GM19452 (cell line): ENCODE measurements around the gene CHIT1.

Experiments
- ATAC-seq: cut with Tn5 transposase; IDR thresholded peaks from one replicate; pipeline ENCODE4 v1.9.1; 2021; ENCODE audit not compliant: unreplicated experiment

Gene CHIT1

DNA sequence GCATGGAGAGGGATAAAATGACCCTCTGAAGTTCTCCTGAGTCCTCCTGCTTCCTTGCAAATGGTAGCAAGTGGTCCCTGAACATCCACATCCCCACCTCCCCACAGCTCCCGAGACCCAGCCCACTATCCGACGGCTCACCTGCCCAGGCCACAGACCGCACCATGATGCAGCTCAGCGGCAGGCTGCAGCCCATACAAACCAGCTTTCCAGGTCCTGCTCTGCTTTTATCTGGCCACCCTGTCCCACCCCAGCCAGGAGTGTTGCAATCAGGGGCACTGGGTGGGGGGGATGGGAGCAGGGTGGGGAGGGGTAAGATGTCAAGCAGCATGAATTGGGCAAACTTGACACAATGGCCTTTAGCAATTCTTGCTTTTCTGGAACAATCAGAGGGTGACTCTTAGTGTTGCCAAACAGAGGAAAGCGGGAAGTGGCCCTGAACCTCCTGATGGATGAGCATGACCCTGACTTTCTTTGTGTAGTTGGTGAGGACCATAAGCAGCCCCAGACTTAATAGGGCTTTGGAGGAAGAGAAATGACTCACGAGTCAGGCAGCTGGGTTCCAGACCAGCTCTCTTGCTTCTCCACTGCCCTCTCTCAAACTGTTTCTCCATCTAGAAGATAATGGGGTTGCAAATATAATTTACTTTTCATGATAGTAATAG is at the start of gene CHIT1:
TSS of gene CHIT1 (minus strand) at position 203 of the 665 bp plus-strand sequence. CDS start at position 166, 37 bp downstream.
- ATAC-seq, result no peak

DNA sequence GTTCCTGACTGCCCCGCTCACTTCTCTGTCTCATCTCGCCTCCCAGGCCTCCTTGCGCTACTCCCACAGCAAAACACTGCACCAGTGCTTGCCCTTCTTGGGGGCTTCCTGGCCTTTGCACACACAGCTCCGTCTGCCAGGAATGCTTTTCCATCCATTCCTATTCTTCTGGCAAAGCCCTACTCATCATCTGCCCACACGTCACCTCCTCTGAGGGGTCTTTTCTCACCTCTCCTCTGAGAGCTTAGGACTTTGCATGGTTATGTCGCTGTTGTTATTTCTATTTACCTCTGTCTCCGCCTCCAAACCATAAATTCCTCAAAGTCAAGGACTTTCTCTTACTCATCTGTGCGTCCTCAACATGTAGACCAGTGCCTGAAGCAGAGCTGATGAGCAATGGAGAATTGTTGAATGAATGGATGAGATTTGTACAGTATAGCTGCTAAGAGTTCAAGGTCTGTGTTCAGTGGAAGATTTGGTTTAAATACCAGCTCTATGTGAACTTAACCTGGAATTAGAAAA is 49.5 kb upstream of the CHIT1 start:
- no peak for ATAC-seq

DNA sequence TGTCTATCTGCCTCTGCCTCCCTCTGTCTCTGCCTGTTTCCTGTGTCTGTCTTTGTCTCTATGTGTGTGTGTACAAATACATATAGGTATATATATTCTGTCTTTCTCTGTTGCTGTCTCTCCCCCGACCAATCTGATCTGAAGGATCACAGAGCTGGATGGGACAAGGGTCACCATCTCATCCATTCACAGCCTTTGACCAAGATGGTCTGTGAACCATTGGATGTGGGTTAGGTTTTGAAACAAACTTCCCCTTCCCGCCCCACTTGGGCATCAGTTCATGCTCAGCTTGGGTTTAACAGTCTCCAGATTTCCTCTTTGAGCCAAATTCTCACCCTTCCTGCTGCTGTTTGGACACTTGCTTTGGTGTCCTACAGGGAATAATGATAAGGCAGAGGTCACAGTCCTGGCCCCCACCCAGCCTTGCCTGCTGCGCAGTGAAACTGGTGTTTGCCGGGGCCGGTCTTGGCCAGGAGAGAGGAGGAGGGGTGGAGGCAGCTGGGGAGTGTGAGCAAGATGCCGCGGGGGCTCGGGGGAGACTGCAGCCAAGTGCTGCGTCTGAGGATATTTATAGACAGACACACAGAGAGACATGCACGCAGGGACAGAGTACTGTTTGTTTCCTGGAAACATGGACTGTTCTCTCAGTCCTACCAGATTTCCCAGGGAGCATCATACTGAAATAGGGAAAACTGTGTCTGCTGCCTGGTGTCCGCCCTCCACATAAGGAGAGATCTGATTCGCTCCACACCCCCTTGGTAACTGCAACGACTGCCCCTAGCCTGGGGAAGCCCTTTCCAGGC is 48.8 kb upstream of the CHIT1 start:
- no peak for ATAC-seq

DNA sequence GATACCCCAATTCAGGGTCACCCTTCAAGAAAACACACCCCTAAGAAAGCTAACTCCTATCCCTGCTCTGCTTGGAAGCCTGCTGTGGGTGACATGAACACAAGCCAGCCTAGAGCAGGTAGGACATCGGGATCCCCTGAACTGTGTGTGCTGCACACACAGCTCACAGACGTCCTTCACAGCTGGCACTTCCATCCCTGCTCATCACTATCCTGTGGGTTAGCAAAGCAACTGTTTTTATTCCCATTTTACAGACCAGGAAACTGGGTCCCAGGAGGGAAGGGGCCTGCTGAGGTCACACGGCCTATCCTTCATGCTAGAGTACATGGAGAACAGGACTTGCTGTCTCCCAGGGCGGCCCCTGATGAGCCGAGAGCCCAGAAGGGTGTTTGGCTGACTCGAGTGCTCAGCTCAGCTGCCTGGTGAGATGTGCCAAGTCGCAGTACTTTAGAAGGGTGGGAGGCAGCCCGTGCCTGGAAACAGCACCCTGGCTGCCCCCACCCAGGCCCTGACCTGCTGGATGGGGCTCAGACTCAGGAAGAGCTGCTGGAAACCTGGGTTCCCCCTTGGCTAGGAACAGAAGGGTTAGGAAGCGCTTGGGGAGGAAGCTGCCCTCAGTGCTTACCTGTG is 47.6 kb upstream of the CHIT1 start:
- ATAC-seq, result no peak

DNA sequence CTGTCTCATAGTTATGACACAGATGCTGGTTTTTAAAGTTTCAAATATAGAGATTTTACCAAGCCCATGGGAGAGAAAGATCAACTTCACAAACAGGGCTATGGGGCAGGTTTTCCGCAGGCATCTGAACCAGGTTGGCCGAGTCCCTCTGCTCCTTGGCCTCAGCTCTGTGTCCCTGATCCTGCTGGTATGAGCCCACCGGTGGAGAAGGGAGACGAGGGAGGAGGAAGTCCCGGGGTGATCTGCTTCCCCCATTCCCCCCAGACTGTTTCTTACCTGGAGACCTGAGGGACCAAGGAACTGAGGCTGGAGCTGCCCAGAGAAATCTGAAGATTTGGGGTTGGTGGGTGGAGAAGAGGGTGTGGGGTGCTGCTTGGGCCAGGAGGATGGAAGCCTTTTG is 46.9 kb upstream of the CHIT1 start:
- ATAC-seq, result no peak

DNA sequence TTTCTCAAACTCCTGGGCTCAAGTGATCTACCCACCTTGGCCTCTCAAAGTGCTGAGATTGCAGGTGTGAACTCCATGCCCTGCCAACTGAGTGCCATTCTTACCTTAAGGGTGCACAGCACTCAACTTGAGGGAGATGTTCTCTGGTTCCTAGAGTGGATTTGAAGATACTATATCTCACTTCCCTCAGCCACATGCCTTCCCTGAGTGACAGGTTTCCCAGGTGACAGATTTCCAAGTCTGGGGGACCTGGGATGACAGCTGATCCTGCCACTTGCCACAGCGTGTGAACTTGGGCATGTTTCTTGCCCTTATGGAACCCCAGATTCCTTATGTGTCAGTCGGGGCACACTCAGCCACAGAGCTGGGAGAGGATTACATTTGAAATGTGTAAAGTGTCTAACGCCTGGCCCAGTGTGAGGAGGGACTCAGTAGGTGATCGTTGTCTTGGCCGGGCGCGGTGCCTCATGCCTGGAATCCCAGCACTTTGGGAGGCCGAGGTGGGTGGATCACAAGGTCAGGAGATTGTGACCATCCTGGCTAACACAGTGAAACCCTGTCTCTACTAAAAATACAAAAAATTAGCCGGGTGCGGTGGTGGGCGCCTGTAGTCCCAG is 46.3 kb upstream of the CHIT1 start:
- no peak for ATAC-seq

DNA sequence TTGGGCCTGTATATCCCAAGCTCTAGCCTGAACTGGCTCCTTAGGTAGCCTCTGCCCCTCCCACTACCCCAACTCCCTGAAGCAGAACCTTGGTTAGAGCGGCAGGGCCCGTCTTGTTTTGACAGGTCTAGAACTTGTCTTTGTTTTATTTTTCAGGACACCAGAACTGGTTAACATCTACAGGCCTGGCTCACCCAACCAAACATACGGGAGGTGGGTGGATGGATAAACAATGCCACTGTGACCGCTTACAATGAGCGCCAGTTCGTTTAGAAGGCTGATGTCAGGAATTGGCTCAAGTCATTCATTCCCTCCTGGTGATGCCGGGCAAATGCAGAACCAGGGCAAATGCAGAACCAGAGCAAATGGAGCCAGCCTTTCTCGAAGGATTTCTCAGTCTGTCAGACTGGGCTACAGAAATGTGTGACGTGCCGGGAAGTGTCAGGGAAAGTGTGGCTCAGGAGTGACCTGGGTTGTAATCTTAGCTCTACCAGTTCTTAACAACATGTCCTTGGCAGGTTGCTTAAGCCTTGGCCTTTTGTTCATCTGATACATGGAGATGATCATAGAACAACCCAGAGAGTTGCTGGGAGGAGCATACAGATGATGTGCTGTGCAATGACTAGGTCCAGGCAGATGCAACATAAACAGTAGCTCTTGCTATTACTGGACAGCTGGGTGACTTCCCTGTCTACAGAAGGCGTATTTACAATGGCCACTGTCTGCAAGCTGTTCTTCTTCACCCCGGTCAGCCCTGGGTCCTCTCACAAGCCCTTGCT is 45.3 kb upstream of the CHIT1 start:
- no peak for ATAC-seq

DNA sequence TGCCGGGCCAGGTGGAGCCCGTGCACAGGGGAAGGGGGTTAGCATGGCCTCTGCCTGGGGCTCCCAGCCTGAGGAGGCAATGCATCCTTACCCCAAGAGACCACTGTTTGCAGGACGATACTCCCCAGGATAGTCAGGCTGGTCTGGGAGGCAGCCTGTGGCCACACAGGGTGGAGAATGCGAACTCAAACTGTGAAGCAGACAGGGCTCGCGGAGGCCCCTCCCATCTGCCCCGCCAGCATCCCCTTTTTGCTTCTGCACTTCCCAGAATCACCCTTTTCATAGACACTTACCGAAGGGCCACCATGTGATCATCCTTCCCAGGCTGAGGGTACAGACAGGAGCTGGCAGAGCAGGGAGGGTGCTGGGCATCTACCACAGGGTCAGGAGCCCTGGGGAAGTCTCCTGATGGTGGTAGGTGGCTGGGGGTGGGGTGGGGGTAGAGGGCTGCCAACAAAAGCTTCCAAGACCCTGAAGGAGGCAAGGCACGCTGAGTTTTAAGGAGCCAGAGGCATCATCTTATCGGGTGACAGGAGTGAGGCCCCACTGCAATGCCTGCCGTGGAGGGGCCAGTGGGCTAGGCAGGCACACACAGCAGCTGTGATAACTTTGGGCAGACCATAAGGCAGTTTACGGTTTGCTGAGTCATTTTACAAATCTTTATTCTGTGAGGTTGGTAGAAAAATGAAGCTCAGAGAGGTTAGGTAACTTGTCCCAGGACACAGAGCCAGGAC is 44.6 kb upstream of the CHIT1 start:
- ATAC-seq, result peak; percentile 8

DNA sequence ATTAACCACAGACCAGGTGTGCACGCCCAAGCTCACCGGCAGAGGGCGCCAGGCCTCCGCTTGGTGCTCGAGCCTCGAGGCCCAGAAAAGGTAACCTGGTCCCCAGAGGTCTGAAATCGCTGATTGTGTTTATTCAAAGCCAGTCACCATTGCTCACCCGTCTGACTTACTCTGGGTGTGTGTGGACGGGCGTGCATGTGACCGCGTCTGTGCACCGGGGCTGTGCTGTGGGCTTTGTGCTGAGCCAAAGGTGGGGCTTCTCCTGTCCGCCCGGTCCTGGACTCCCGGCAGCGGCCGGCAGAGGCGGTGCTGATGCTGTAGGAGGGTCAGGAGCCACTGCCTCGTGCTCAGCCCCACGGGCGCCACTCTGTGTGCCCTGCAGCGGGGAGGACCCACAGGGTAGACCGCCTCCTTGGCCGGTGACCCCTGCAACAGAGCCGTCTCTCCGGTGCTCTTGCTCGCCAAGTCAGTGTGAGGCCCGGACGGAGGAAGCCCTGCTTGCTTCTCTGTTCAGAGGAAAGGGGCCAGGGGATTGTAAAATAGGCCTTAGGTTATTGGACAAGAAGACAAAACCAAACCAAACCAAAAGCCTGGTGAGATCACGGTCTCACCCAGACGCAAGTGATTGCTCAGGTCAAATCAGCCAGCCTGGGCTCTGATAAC is 43.9 kb upstream of the CHIT1 start:
- ATAC-seq, result peak; percentile 64

DNA sequence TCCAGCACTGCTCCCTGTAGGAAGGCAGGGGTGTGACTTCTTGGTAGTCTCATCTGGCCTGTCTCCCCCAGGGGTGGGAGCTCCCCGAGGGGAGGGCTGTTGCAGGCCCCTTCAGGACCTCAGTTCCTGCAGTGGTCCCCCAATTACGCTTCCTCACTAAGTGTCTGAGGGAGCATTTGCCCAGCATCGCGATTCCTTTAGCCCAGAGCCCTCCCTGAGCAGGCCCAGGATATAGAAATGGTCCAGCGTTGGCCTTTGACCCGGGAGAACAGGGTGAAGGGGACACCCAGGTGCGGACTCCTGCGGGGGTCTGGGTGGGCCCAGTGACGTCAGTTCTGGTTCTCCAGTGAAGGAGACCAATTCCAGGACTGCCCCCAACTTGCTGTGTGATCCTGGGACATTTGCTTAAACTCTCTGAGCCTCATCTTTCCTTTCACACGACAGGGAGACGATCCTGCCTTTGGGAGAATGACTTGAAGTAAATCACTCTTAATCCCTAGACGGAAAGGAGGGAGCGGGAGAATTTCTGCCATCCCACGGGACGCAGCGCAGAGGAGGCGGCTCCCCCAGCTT is 43.2 kb upstream of the CHIT1 start:
- no peak for ATAC-seq

DNA sequence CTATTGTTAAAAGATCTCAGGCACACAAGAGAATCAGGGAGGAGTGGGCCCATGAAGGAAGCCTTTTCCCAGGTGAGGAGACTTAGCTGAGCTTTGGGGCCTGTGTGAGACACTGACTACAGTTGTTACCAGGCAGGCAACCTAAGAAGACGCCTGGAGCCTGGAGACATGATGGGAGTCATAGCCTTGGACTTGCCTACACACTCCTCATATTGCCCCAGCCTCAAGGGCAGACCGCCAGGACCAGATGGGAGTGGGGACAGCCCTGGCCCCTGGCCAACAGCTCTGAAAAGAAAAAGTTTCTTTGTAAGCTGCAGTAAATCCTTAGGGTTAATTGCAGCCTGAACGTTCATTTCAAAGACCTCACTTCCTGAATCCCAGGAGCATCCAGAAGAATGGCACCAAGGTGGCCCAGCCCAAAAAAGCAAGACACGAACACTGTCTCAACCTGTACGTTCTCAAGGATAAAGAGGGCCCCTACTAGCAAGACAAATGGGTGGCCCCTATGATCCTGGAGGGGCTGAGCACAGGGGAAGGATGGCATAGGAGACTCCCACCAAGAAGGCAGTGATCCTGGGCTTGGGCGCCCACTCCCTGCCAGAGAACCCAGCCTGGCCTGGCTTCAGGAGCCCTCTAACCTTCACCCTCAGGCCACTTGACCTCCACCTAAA is 42.6 kb upstream of the CHIT1 start:
- ATAC-seq, result no peak

DNA sequence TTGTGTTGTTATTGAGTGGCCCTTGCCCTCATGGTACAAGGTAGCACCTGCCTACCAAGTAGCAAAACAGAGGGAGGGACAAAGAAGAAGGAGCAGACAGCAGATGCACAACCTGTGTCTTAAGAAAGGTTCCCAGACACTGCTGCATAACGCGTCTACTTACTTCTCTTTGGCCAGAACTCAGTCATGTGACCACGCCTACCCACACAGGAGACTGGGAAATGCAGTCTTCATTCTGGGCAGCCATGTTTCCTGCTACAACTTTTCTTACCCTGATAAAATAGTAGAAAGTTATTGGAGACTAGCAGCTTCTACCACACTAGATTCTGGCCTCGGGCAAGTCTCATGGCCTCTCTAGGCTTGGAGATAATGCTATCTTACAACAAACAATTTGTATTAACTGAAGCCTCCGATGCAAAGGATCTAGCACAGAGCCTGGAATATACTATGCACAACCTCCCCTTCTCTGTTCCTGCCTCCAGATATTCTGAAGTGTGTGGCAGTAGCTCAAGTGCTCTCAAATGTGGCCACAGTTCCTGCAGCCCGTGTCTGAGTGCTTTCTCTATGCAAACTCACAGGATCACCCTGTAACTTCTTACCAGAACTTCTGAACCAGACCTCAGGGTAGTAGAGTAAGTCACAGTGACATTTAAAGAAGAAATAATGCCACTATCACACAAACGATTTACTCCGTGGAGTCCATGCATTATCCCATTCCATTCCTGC is 41.7 kb upstream of the CHIT1 start:
- no peak for ATAC-seq

DNA sequence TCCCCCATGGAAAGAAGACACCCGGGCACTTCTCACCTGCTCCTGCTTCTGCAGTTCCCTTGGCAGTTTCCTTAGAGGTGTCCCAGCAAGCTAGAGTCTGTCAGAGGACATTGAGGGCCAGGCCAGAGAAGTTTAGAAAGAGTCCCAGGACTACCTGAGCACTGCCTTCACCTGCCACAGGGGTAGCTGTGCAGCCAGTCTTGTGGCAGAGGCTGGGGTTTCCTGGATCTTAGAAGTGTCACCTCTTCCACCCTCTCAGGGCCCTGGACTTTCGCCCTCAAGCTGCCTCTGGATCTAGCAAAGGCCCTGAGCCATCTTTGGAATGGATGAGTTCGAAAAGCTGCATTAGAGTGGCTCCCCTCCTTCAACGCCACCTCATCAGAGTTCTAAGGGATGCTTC is 41.0 kb upstream of the CHIT1 start:
- ATAC-seq, result no peak

DNA sequence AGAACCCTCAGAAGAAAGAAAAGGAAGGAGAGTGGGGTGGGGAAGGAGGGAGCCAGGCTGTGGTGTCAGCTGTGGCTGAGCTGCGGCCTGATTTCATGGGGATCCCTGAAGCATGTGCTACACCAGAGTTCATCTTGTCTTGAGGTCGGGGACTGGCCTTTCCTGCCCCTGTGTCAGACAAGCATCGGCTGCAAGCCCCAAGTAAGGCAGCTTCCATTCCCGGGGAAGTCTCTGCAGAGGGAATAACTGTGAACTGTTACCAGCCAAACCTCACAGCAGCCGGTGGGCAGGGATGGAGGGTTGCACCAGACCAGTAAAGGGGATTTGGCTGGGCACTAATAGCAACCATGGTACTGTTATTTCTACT is 40.2 kb upstream of the CHIT1 start:
- ATAC-seq, result no peak

DNA sequence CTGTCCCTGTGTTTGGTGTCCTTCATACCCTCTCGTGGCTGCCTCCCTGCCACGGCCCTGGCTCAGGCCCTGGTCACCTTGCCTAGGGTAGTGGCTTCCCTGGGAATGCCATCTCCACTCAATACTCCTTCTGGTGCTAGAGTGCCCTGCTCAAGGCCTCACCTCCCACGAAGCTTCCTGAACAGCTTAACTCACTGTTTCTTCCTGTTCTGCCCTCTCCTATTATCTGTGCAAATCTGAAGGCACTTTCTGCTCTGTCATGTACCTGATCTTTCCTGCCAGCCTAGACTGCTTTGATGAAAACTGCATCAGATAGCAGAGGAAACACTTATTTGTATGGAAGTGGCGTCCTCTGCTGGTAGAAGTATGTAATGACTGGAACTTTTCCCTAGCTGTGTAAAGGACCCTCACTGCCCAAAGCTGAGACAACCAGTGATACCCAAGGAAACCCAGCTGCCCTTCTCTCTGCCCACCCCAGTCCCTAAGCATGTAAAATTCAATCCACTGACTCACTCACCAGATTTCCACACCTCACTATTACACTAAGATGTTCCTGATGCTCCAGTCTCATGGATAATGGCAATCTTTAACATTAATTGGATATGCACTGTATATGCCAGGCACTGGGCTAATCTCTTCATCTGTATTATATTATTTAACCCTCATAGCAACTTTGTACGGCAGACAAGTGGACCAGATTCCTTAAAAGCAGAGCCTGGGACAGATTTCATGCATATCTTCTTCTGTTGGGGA is 39.6 kb upstream of the CHIT1 start:
- ATAC-seq, result no peak

DNA sequence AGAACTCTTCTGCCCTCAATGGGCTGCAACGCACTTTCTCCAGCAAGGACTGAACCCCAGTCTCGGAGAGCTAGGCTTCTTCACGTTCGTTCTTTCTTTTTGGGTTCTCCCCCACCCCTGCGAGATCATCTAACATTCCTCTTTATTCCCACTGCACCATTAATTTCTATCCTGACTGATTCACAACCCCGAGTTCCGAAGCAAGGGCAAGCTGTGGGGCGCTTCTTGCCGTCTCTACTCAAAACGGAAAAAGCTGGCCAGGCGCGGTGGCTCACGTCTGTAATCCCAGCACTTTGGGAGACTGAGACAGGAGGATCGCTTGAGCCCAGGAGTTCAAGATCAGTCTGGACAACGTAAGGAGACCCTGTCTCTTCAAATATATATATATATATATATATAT is 38.4 kb upstream of the CHIT1 start:
- ATAC-seq, result no peak

DNA sequence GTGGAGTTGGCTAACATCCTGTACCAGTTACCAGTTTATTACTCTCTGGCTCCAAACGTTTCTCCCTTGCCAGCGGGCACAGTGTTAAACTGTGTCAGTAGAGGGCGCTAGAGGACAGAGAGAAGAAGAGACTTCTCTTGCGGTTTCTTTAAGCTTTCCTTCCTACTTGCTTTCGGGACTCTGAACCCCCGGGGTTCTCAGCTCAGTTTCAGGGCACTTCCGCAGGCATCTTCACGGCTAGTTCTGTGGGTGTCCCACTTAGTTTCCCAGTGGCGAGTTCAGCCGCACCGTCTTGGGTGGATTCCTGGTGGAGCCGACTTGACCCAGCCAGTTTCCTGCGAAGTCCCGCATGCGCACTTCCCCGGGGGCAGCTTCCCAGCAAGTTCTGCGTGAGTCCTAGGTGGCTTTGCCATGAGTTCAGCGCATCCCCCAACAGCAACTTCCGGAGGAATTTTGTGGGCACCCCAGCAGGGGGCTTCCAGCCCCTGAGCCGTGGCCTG is 37.9 kb upstream of the CHIT1 start:
- ATAC-seq, result peak; percentile 47
